Epidermal melanocyte (primary cell): ENCODE measurements around the gene VWA5A.
"Not testable (repeated sequence)": the region's sequence is repeated elsewhere in the genome, so short reads cannot be mapped to it uniquely, and the experiment has no call there.

Experiments
- DNase-seq: peaks from one replicate; pipeline ENCODE4 v3.0.0; 2011; ENCODE audit warnings: low spot score; ENCODE audit not compliant: insufficient read length

VWA5A gene

GRCh38 chr11:124170315-124170714 is 55.1 kb downstream of the VWA5A start:
- not testable (repeated sequence) for DNase-seq

GRCh38 chr11:124170801-124171586 is 55.7 kb downstream of the VWA5A start:
- DNase-seq: no peak

GRCh38 chr11:124172101-124172500 is 56.9 kb downstream of the VWA5A start:
- no peak for DNase-seq

- no peak for DNase-seq
These were observed 57.3 kb downstream of the VWA5A start for GRCh38 chr11:124172599-124172998.

GRCh38 chr11:124174001-124174583 is 58.8 kb downstream of the VWA5A start:
- no peak for DNase-seq

- DNase-seq: no peak
These were observed 61.9 kb downstream of the VWA5A start for GRCh38 chr11:124176925-124177715.

- no peak for DNase-seq
These were observed 64.1 kb downstream of the VWA5A start for GRCh38 chr11:124179310-124179709.

GRCh38 chr11:124183068-124183467 is 67.8 kb downstream of the VWA5A start, which contains the start of gene OR10D3:
Gene OR10D3, plus strand, starts transcription at chr11:124183345. Its CDS starts 1,925 bp downstream, at chr11:124185270.
- no peak for DNase-seq

GRCh38 chr11:124190298-124191139 is 75.3 kb downstream of the VWA5A start:
- DNase-seq: no peak

- no peak for DNase-seq
These were observed 78.2 kb downstream of the VWA5A start for GRCh38 chr11:124193221-124194010.

GRCh38 chr11:124194293-124195188 is 79.3 kb downstream of the VWA5A start:
- no peak for DNase-seq

- DNase-seq: no peak
These were observed 80.0 kb downstream of the VWA5A start for GRCh38 chr11:124195189-124195734.
